Measurements from ENCODE around the gene AGBL2.

GRCh38 chr11:47641600-47642098 is 73.5 kb downstream of the AGBL2 start:
- TF ChIP-seq CTCF (IDR thresholded peaks at IDR 0.05 in 8 of 11, conservative IDR thresholded peaks at IDR 0.05 in 3 of 11) (no peak), POLR2A (IDR thresholded peaks at IDR 0.05) (no peak), POLR2AphosphoS5 (IDR thresholded peaks at IDR 0.05) (no peak)

Data from spleen (tissue), 7 donors.